Activated CD4-positive, alpha-beta T cell treated with anti-CD3 and anti-CD28 coated beads, Interleukin-2, amount 50 U/mL, for 1 hour (primary cell): ENCODE measurements around the gene NENF.

Source experiments
- DNase-seq: peaks from one replicate; pipeline ENCODE4 v3.0.0-alpha.2; 2020

NENF gene

GRCh38 chr1:212482637-212483441 lies 50.1 kb downstream of the NENF start:
- no peak for DNase-seq

- DNase-seq = no peak
Measured at GRCh38 chr1:212484701-212485570, 52.2 kb downstream of the NENF start.

DNA sequence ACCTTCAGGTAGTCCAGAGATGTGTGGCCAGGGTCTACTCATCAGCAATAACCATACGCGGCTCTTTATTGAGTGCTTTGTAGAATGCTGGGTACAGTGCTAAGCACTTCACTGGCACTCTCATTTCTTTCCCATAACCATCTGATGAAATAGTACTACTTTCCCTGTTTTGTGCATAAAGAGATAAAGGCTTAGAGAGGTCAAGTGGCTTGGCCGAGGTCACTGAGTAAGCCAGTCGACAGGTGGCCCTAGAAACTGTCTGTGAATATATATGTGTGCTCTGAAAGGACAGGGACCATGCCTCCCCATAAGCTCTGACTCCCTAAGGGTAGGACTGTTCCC lies 52.8 kb downstream of the NENF start:
- no peak for DNase-seq

DNA sequence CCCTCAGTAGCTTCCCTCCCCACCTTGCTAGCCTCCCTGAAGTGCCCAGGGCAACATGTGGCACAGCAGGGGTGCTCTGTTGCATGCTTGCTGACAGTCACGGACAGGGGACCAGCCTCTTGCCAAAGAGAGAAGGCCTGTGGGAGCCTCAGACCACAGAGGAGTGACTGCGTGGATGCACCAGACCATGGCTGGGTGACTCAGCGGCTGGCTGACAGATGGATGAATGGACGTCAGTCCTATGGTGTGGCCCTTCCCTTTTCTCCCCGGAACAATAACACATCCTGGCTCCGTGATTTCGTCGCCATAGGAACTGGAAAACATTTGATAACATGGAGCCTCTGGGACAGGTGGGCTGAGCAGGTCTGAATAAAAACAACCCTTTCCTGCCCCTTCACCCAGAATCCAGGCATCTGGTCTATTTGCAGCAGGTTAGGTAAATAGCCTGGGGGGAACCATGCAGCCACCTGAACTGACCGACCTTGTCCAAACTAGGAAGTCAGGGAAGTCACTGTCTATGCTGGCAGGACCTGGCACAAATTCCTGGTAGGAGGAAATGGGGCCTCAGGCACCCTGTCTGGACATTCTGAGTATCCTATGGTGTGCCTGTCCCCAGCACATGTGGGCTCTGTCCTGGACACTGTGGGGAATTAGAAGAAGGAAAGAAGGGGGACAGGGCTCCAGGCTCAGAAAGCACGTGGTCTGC lies 53.3 kb downstream of the NENF start:
- no peak for DNase-seq

DNA sequence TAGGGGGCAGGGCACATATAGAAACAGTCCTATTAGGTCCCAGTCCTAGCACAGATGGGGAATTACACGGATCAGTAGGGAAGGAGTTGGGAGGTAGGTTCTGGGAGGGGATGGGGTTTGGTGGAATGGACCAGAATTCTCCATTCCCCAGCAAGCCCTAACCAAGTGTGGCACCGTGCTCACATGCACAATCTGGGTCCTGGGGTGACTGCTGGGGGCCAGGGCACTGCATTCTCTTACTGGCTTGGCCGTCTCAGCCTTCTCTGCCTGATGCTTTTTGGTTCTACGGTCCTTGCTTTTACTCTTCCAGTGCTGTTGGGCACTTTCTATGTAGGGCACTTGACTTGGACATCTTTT lies 53.9 kb downstream of the NENF start:
- no peak for DNase-seq

DNA sequence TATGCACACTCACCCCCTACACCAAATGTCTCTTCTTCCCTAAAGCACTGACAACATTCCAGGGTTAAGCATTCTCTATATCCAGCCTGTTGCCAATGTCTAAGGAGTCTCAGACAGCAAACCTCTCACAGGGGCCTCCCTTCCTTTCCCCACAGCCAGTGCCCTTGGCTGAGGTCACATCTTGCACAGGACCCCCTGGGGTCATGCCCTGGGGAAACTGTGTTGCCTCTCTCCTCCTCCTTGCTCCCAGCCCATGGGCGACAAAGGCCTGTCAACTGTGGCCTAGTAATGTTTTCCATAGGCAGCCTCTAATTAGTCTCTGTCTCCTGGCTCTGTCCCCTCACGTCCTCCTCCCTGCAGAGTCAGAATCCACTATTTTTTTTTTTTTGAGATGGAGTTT lies 54.6 kb downstream of the NENF start:
- no peak for DNase-seq

GRCh38 chr1:212487774-212488435 lies 55.2 kb downstream of the NENF start:
- DNase-seq = no peak

GRCh38 chr1:212488436-212489283 lies 55.9 kb downstream of the NENF start:
- DNase-seq = no peak

GRCh38 chr1:212489284-212489859 lies 56.7 kb downstream of the NENF start:
- no peak for DNase-seq

DNA sequence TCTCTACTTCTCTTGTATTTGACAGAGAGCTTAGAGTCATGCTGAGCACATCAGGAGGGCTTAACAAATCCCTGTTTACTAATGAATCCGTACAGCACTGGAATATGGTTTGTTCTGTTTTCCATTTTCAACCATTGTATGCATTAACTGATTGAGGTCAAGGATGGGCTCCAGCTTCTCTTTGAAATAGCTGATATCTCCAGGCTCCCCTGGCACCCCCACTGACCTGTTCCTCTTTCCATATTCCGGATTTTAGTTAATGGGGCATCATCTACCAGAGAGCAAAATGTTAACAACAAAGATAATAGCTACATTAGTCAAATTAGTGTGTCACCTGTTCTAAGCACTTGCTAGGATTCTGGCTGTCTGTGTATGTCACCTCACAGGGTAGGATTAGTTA lies 57.6 kb downstream of the NENF start:
- no peak for DNase-seq

GRCh38 chr1:212491454-212491853 lies 58.7 kb downstream of the NENF start:
- no peak for DNase-seq
